NCI-H1048 (cell line): ENCODE results near the gene POLA2.
"Not testable (repeated sequence)": the region's sequence is repeated elsewhere in the genome, so short reads cannot be mapped to it uniquely, and the experiment has no call there.

Source experiments
- DNase-seq: peaks from one replicate; lab custom pipeline; 2025; lab: John Stamatoyannopoulos, UW

POLA2 gene

DNA sequence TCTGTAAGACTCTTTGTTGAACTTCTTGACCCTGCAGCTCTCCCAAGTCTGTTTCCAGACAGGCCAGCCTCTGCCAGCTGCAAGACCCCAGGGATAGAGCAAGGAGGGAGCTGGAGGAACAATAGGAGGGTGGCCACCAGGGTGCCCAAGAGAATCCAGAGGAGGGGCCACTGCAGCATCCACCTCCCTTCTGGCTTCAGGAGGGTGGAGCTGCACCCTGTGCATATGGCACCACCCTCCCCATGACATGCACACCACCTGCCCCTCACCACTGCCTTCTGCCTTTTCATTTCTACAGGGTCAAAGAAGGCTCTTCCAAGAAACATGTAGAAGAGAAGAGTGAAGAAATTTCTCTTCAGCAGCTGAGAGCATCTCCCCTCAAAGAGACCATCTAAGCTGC, 20.1 kb upstream of the POLA2 start:
- DNase-seq, result no peak

DNA sequence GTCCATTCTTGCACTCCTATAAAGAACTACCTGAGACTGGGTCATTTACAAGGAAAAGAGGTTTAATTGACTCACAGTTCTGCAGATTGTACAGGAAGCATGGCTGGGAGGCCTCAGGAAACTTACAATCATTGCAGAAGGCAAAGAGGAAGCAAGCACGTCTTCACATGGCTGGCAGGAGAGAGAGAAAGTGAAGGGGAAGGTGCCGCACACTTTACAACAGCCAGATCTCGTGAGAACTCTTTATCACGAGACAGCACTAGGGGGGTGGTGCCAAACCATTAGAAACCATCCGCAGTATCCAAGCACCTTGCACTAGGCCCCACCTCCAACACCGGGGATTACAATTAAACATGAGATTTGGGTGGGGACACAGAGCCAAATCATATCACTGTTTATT, 19.4 kb upstream of the POLA2 start:
- no peak for DNase-seq

DNA sequence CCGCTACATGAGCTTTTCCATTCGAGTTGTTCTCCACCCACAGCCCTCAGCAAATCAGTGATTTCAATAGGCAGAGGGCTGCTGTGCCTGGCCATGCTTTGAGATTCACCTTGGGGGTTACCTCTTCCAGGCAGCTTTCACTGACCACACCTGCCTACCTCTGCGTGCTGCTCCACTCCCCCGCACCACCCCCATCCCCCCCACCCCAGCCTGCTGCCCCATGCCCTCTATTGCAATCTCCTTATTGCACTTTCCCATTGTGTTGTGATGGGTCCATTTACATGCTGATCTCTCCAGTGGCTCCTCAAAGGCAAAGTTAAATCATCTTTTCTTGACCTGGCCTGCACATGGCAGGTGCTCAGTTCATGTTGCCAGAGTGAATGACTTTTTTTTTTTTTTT, 18.0 kb upstream of the POLA2 start:
- no peak for DNase-seq

DNA sequence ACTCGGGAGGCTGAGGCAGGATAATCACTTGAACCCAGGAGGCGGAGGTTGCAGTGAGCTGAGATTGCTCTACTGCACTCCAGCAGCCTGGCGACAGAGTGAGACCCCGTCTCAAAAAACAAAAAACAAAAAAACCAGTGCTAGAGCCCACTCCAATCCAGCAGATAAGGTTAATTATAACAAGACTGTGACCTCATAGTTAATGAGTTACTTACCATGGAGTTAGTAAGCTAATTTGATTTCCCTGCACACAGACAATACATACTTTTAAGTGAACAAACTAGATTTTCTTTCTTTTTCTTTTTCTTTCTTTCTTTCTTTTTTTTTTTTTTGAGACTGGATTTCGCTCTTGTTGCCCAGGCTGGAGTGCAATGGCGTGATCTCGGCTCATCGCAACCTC, 16.7 kb upstream of the POLA2 start:
- DNase-seq, result not testable (repeated sequence)

DNA sequence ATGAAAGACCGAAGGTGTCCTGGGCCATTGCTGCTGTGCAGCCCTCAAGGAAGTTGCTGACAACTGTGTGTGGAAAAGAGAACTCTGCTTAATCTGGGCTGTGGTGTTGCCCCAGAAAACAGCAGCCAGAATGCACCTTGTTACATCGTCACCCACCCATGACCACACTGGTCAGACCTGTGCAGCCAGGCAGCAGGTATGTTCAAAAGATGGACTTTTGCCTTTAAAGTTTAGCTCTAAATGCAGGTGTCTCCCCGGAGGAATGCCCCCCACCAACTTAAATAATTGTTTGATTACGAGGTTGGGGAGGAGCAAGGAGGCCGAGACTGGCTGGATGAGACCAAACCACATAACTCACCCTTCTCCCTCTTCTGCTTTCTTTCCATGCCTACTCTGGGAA, 15.3 kb upstream of the POLA2 start:
- DNase-seq, result no peak

- DNase-seq, result not testable (repeated sequence)
These were observed 13.5 kb upstream of the POLA2 start for GRCh38 chr11:65248184-65248710.

DNA sequence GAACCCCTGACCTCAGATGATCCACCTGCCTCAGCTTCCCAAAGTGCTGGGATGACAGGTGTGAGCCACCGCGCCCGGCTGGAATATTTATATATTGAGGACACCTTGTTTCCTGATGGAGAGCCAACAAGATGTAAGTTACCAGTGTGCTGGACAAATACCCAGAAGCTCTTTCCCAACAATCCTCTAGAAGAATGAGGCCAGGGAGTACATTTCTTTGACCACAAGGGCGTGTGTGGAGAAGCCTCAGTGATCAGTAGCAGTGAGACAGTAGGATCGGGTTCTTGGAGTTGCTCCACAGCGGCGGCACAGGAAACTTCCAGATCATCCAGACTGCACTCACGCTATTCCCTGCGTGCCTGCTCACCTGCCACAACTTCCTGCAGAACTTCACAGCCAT, 10.3 kb upstream of the POLA2 start:
- DNase-seq, result no peak

- DNase-seq, result no peak
These were observed 7.0 kb upstream of the POLA2 start for GRCh38 chr11:65254724-65255123.

- DNase-seq, result no peak
These were observed 2.8 kb upstream of the POLA2 start for GRCh38 chr11:65258988-65259387.

- no peak for DNase-seq
These were observed 1.5 kb upstream of the POLA2 start for GRCh38 chr11:65260302-65260701.

- DNase-seq, result no peak
These were observed 789 bp upstream of the POLA2 start for GRCh38 chr11:65260756-65261590.

DNA sequence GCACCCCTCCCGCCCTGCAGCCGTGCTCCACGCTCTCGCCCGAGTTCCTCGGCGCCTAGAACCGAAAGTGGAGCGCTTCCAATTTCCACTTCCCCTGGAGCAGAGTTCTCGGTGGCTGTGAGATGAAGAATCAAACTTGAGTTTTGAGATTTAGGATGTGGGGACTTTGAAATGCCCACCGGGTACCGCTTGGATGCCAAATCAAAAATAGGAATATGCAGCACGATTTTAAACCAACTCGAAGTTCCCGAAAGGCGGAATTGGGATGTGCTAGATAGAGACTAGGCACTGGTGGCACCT, 569 bp downstream of the POLA2 start:
- DNase-seq, result no peak

GRCh38 chr11:65262776-65263175, 1.0 kb downstream of the POLA2 start:
- DNase-seq, result no peak

GRCh38 chr11:65264747-65265146, 3.0 kb downstream of the POLA2 start:
- not testable (repeated sequence) for DNase-seq

DNA sequence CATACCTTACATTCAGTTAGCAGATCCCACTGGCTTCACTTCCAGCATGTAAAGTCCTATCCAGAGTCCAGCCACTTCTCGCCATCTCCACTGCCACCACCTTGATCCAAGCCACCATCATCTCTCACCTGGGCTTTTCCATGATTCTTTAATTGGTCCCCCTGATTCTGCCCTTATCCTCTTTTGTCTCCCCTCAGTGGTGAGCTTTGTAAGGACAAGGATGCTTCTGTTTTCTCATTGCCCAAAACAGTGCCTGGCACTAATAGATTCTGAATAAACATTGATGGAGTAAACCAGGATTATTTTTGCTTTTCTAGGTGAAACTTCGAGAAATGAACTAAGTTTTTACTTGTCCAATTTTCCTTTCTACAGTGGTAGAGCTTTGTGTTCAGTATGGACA, 4.4 kb downstream of the POLA2 start:
- no peak for DNase-seq

DNA sequence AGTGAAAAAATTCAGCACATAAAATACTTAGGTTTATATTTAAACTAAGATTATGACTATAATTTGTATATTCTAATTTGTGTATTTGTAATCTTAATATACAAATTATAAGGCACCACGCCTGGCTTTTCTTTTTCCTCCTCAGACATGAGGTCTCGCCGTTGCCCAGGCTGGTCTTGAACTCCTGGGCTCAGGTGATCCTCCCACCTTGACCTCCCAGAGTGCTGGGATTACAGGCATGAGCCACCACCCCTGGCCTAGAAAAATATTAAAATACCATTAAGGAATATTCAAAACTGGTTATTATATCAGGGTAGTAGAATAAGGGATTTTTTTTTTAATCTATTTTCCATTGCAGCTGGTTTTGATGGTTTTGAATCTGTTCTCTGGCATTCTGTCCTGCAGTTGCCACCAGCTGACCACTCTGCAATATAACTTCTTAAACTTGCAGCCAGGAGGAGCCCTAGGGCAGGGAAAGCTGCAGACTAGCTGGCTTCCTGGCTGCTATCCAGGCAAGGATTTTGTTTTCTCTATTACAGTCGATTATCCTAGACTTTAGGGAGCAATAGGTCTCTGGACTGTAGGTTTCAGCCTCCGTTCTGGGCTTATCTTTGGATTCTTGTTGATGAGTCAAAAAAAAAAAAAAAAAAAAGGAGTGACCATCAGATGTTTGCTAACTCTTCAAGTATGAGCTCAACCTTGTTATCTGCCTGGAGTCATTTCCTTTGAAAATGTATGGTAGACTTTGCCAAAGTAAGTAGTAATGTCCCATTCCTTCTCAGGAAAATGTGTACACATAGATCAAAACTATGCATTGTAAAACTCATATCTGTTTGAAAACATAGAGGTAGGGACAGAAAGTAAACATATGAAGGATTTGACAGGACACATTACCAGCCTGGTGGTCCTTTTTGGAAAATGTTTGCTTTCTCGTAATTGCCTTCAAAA, 13.2 kb downstream of the POLA2 start:
- DNase-seq, result no peak

GRCh38 chr11:65275906-65276305, 14.1 kb downstream of the POLA2 start:
- DNase-seq, result no peak

DNA sequence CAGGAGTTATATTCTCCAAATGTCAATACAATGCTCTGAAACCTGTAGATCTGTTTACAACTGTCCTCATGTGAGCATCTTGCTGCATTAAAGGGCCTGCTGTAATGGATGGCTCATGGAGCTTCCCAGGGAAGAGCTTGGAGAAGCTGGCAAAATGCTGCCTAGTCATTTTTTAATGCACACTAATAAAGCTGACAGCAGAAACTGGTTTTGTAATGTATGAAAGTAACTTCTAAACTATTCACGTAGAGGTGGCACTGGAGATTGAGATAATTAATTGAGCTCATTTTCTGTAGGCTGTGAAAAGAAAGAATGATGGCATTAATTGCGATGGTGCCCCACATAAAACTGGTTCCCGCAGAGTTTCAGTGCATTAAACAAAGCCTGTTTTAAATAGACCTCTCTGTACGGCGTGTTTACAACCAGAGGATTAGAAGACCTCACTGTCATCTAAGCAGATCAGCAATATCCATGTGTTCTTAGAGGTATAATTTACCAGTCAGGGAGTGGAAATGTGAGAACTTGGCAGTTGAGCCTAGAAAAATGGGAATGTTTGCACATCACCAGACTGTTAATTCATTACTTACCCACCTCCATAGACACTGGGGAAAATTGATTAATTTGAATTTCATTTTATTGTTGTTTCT, 16.0 kb downstream of the POLA2 start:
- DNase-seq, result no peak

DNA sequence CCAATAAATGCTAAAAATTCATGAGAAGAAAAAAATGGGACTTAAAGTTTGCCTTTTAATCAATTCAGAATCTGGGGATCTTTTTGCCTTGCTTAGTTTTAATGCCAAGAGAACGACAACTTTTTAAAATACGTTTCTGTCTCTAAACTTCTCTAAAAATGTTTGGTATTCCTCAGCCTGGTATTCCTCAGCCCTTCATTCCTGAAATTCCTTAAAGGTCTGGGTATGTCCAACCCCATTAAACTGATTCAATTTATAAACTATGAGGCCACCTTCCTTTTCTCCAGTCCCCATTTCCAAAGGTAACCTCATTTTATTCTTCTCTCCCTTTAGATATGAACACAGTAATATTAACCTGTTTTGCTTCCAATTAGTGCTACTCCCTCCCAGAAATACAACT, 16.6 kb downstream of the POLA2 start:
- DNase-seq, result no peak

DNA sequence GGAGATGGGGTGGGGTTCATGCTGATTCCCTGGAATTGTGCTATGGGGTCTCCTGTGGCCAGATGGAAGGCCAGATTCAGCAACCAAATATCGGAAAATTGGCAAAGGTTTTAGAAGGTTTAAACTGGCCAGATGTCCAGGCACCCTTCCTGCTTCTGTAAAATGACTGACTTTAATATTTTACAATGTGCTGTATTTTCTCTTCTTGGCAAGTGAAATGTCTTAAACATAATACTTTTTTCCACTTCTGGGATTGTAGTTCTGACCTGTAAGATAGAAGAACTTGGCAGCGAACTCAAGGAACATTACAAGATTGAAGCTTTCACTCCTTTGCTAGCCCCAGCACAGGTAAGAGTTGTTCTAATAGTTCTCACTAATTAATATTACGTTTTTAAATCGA, 17.5 kb downstream of the POLA2 start:
- DNase-seq, result no peak

DNA sequence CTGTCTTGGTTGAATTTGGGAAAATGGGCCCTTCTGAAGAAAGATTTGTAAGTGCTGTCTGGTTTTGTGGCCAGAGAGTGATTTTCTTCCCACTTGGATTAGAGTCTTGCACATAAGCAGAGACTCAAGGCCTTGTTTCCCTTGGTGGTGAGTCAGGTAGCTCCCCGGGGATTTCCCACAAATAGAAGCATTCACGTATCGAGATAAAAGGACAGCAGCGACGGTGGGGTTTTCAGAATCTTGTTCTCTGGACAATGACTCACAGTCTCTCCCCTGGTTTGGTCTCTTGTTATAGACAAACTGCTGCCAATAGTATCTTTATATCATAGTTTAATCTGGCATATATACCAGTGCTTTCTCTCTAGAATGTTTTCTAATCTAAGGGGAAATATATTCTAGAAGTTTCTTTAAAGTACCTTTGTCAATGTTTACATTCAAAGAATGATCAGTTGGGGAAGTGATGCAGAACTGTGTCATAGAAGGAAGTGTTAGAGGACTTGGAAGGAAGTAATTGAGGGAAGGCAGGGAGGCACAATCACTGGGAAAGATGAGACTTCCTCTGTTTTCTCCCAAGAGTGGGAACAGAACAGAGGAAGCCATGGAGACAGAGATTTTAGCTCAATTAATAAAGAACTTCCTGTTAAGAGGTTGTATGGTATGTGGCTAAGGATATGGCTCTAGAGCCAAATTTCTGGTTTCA, 18.1 kb downstream of the POLA2 start:
- no peak for DNase-seq

- no peak for DNase-seq
These were observed 18.9 kb downstream of the POLA2 start for GRCh38 chr11:65280646-65281045.
